Esophagus mucosa (tissue), 1 donor: ENCODE data around the gene CEP112. TPM values are rescaled to one million over a fixed set of nuclear protein-coding genes. Genes with fewer than 3 reads are reported as not detected.
"Not testable (repeated sequence)": the region's sequence is repeated elsewhere in the genome, so short reads cannot be mapped to it uniquely, and the experiment has no call there.

Experiments
- ATAC-seq: fragments of 200-7000 bp; cut with Tn5 transposase; one replicate; pipeline ENCODE4 v1.9.1; 2020
- total RNA-seq: library from RNA; stranded (reverse); gene quantifications from one replicate; pipeline ENCODE4 v1.2.4, GENCODE V29; 2023
- donor health status: DM: yes; HTN: yes; CAD: no.

Gene CEP112
- total RNA-seq, 1 donor from 2014 or later: 3.7 TPM

DNA sequence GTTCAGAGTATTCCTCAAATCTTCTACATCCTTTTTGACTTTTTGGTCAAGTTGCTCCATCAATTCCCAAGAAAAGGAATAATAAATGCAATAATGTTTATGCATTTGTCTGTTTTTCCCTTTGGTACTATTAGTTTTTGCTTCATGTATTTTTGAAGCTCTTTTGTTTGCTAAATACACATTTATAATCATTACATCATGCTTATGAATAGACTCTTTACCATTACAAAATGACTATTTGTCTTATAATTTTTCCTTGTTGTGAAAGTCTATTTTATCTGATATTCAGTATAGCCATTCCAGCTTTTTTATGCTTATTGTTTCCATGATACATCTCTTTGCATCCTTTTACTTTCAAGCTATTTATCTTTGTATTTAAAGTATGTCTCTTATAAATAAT lies 41.2 kb downstream of the CEP112 start:
- no peak for ATAC-seq

DNA sequence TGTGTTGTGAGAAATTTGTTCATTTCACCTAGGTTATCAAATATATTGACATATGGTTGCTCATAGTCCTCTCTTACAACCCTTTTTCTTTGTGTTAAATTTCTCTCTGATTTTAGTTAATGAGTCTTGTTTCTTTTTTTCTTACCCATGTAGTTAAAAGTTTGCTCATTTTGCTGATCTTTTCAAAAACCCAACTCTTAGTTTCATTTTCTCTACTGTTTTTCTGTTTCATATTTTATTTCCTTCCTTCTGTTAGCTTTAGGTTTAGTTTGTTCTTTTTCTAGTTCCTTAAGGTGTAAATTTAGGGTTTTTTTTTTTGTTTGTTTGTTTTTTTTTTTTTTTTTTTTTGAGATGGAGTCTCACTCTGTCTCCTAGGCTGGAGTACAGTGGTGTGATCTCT lies 42.4 kb downstream of the CEP112 start:
- ATAC-seq: no peak

- no peak for ATAC-seq
These were observed 45.5 kb downstream of the CEP112 start for GRCh38 chr17:66146394-66146793.

DNA sequence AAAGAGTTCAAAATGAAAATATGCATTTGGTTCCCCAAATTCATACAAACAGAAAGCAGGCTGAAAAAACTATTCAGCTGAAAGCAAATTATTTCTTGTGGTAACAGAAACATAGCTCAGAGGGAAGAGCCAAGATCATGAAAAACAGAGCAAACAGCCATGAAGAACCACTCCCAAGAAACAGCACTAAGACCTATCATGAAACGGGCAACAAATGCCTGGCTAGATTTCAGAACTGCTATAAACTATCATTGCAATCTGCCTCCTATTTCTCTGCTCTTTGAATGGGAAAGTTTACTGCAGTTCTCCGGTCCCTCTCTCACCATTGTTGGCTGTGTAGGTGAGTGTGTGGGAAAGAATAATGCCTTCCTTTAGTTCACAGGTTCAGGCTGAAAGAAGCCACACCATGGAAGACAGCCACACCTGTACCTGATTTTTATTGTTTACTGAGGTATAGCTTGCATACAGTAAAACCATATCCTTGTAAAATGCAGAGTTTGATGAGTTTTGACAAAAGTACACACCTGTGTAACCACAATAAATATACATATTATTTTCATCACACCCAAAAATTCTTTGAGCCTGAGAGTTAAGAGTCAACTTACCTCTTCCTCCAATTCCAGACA lies 48.2 kb downstream of the CEP112 start:
- no peak for ATAC-seq

DNA sequence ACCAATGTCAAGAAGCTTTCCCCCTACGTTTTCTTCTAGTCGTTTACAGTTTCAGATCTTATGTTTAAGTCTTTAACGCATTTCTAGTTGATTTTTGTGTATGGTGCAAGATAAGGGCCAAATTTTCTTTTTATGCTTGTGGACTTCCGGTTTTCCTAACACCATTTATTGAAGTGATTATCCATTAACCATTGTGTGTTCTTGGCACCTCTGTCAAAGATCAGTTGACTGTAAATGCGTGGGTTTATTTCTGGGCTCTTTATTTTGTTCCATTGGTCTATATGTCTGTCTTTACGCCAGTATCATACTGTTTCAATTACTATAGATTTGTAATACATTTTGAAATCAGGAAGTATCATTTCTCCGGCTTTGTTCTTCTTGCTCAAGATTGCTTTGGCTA lies 49.5 kb downstream of the CEP112 start:
- ATAC-seq: no peak

- ATAC-seq: no peak
These were observed 53.8 kb downstream of the CEP112 start for GRCh38 chr17:66138120-66138519.

GRCh38 chr17:66135896-66136295 lies 56.0 kb downstream of the CEP112 start:
- no peak for ATAC-seq

DNA sequence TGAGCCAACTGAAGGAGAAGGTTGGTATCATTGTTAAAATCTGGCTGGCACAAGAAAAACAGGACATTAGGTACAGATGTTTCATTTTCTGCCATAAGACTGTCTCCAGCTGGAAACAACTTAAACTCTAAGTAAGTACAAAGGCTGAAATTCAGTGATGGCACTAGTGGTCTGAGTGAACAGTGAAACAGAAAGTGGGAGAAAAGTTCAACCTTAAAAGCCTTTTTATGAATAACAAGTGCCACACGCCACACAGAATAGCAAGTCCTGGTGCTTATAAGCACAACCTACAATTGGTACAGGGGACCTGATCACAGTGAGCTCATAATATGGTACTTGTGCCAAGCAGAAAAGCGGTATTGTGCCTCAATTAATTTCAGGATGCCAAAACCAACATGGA lies 56.7 kb downstream of the CEP112 start:
- no peak for ATAC-seq

GRCh38 chr17:66129759-66130158 lies 62.2 kb downstream of the CEP112 start:
- no peak for ATAC-seq

GRCh38 chr17:66126231-66126630 lies 65.7 kb downstream of the CEP112 start:
- no peak for ATAC-seq

DNA sequence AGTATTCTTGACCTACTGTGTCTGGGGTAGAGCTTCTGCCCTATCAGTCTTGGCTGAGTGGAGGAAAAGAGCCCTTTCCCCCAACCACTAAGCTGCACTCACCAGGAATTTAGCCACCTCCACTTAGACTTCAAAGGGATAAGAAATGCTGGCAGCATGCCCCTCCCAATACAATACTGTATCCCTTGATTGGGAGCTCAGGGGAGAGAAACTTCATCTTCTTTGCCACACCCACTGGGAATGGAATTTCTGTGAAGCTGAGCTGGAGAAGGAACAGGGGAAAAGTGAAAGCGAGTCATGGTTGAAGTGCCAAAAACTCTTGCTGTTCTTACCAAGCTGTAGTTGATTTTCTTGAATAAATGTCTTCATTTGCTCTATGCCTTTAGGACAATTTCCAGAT lies 68.8 kb downstream of the CEP112 start:
- no peak for ATAC-seq

- no peak for ATAC-seq
These were observed 76.7 kb downstream of the CEP112 start for GRCh38 chr17:66115246-66115645.

GRCh38 chr17:66114609-66115008 lies 77.3 kb downstream of the CEP112 start:
- no peak for ATAC-seq

- no peak for ATAC-seq
These were observed 84.2 kb downstream of the CEP112 start for GRCh38 chr17:66107731-66108130.

DNA sequence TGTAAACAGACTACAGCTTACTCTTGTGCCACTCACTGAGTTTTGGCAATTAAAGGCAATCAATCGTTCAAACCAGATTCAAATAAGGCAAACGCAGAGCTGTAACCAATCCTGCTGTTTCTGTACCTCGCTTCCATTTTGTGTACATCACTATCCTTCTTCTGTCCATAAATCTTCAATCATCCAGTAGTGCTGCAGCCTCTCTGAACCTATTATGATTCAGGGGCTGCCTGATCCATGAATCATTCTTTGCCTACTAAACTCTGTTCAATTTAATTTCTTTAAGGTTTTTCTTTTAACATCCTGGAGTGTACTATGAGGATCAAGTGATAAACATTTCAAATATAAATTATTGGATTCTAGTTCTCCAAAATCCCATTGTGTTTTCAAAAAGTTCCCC lies 93.9 kb downstream of the CEP112 start:
- no peak for ATAC-seq

DNA sequence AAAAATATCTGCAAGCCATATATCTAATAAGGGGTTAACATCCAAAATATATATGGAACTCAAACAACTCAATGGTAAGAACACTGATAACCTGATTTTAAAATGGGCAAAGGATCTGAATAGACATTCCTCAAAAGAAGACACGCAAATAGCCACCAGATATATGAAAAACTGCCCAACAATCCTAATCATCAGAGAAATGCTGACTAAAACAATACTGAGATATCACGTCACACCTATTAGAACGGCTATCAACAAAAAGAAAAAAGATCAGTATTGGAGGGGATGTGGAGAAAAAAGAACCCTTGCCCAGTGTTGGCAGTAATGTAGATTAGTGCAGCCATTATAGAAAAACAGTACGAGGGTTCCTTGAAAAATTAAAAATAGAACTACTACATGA lies 97.2 kb downstream of the CEP112 start:
- ATAC-seq: no peak

GRCh38 chr17:66091445-66092080 lies 100.4 kb downstream of the CEP112 start:
- no peak for ATAC-seq

DNA sequence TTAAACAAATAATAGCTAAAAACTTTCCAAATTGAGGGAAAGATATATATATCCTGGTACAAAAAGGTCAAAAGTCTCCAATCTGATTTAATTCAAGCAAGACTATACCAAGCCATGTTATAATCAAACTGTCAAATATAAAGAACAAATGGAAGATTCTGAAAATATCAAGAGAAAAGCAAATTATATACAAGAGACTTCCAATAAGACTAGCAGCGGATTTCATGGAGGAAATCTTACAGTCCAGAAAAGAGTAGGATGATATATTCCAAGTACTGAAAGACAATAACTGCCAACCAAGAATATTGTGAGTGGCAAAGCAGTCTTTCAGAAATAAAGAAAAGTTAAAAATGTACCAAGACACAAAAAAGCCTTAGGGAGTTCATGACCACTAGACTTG lies 102.2 kb downstream of the CEP112 start:
- ATAC-seq: no peak

GRCh38 chr17:66088173-66088572 lies 103.8 kb downstream of the CEP112 start:
- no peak for ATAC-seq

DNA sequence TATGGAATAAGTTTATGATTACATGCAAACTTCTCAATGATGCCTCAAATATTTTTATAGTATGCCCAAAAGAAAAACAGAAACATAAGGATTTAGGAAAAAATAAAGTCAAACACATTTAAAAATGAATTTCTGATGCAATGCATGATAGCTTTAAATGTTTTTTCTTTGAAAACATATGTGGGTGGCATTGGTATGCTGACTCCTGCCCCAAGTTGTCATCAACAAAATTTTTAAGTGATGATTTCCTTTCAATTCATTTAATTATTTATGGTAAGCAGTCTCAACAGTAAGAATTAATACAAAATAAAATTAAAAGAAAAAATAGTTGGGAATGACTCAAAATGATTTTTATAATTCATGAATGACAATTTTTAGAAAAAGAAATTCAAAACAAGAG lies 104.9 kb downstream of the CEP112 start:
- no peak for ATAC-seq

DNA sequence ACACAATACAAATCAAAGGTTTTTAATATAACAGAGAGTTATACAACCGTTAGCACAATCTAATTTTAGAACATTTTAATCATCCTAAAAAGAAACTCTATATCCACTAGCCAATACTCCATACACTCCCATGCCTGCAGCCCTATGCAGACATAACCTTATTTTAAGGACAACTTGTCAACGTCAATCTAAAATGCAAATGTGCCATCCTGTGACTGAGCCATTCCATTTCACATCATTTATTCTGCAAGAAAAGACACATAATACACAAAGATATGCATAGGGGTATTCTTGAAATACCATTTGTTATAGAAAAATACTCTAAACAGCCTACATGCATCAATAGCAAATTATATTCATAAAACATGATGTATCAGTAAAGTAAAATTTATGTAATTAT lies 106.7 kb downstream of the CEP112 start:
- no peak for ATAC-seq

DNA sequence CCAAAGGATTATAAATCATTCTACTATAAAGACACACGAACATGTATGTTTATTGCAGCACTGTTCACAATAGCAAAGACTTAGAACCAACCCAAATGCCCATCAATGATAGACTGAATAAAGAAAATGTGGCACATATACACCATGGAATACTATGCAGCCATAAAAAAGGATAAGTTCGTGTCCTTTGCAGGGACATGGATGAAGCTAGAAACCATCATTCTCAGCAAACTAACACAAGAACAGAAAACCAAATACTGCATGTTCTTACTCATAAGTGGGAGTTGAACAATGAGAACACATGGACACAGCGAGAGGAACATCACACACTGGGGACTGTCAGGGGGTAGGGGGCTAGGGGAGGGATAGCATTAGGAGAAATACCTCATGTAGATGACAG lies 111.3 kb downstream of the CEP112 start:
- not testable (repeated sequence) for ATAC-seq

DNA sequence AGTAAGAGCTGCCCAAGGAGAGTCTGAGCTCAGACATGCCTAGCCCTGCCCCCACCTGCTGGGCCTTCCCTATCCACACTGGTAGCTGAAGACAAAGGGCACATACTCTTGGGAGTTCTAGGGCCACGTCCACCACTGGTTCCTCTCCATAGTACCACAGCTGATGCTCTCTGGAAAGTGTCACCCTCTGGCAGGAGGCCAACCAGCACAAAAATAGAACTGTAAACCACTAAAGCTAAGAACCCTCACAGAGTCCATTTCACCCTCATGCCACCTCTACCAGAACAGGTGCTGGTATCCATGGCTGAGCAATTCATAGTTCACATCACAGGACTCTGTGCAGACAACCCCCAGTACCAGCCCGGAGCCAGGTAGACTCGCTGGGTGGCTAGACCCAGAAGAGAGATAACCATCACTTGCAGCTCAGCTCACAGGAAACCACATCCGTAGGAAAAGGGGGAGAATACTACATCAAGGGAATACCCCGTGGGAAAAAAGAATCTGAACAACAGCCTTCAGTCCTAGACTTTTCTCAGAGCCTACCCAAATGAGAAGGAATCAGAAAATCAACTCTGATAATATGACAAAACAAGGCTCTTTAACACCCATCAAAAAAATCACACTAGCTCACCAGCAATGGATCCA lies 115.3 kb downstream of the CEP112 start:
- ATAC-seq: no peak

GRCh38 chr17:66073384-66073783 lies 118.5 kb downstream of the CEP112 start:
- ATAC-seq: no peak
